ENCODE measurements around the gene SMYD3.
"Not testable (repeated sequence)": the region's sequence is repeated elsewhere in the genome, so short reads cannot be mapped to it uniquely, and the experiment has no call there.

- TF ChIP-seq CTCF (IDR thresholded peaks at IDR 0.05; ENCODE audit: low read length); EZH2 (optimal IDR thresholded peaks at IDR 0.05; ENCODE audit: low read depth, low read length): not testable (repeated sequence)
These were observed 150.0 kb downstream of the SMYD3 start for GRCh38 chr1:246357014-246357598.
